IPS-15b (cell line): ENCODE measurements around the gene PPP2R5A.
A peak's percentile ranks its signal among the peaks of the same experiment; 100 is the strongest.
"Not testable (repeated sequence)": the region's sequence is repeated elsewhere in the genome, so short reads cannot be mapped to it uniquely, and the experiment has no call there.

ENCODE experiments used
- H3K27me3 ChIP-seq: one replicate; pipeline ENCODE4 v1.6.1; 2013; ENCODE audit warnings: low read length; ENCODE audit not compliant: control insufficient read depth, insufficient read depth
- H3K36me3 ChIP-seq: one replicate; pipeline ENCODE4 v1.6.1; 2013; ENCODE audit warnings: low read length; ENCODE audit not compliant: control insufficient read depth, insufficient read depth
- H3K4me1 ChIP-seq: one replicate; pipeline ENCODE4 v1.6.1; 2013; ENCODE audit warnings: mild to moderate bottlenecking, low read length; ENCODE audit not compliant: control insufficient read depth, insufficient read depth
- H3K4me3 ChIP-seq: one replicate; pipeline ENCODE4 v1.5.1; 2013; ENCODE audit warnings: low read depth, low read length
- H3K9ac ChIP-seq: one replicate; pipeline ENCODE4 v1.6.1; 2013; ENCODE audit warnings: low read depth, mild to moderate bottlenecking, low read length
- H3K9me3 ChIP-seq: one replicate; pipeline ENCODE4 v1.6.1; 2013; ENCODE audit warnings: mild to moderate bottlenecking, low read length; ENCODE audit not compliant: control insufficient read depth, insufficient read depth

Gene PPP2R5A

GRCh38 chr1:212305984-212306452 lies 20.8 kb downstream of the PPP2R5A start:
- H3K9me3 ChIP-seq, H3K9ac ChIP-seq, H3K27me3 ChIP-seq, H3K36me3 ChIP-seq, H3K4me1 ChIP-seq, H3K4me3 ChIP-seq: not testable (repeated sequence)

GRCh38 chr1:212309967-212310366 lies 24.8 kb downstream of the PPP2R5A start:
- H3K27me3 ChIP-seq, result no peaks in the 10 kb centered on the region
- no peaks in the 10 kb centered on the region for H3K36me3 ChIP-seq

GRCh38 chr1:212310383-212310782 lies 25.2 kb downstream of the PPP2R5A start:
- H3K9ac ChIP-seq, result peak overlapping the region; percentile 10
- peaks cover 4% of the 10 kb centered on the region for H3K4me1 ChIP-seq
- no peaks in the 10 kb centered on the region for H3K9me3 ChIP-seq
- no peaks in the 10 kb centered on the region for H3K36me3 ChIP-seq
- no peaks in the 10 kb centered on the region for H3K27me3 ChIP-seq
- no peak overlapping the region for H3K4me3 ChIP-seq

More at GRCh38 chr1:212309967-212310366, 24.8 kb downstream of the PPP2R5A start:
- H3K9me3 ChIP-seq, result no peaks in the 10 kb centered on the region
- no peak overlapping the region for H3K9ac ChIP-seq
- H3K4me1 ChIP-seq, result peaks cover 4% of the 10 kb centered on the region
- no peak overlapping the region for H3K4me3 ChIP-seq

GRCh38 chr1:212311836-212312497 lies 26.8 kb downstream of the PPP2R5A start:
- no peaks in the 10 kb centered on the region for H3K9me3 ChIP-seq
- no peaks in the 10 kb centered on the region for H3K27me3 ChIP-seq
- H3K4me3 ChIP-seq, result no peak overlapping the region
- peaks cover 4% of the 10 kb centered on the region for H3K4me1 ChIP-seq
- no peak overlapping the region for H3K9ac ChIP-seq
- H3K36me3 ChIP-seq, result no peaks in the 10 kb centered on the region

DNA sequence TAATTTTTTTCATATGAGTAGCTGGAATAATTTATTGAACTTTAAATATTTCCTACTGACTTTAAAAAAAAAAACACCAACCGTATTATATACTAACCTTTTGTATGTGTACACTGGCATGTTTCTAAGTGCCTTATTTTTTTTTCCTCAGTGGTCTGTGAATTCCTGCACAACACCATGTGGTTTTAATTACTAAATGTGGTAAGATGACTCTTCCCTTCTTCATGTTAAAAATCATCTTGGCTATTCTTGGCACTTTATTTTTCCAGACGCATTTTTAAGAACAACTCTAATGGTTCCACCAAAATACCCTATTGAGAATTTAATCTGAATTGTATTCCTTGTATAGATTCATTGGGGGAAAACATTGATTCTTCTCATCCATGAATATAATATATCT lies 28.4 kb downstream of the PPP2R5A start:
- Histone ChIP-seq H3K4me3 (no peak overlapping the region), H3K36me3 (no peaks in the 10 kb centered on the region), H3K9ac (no peak overlapping the region), H3K9me3 (no peaks in the 10 kb centered on the region), H3K4me1 (peaks cover 4% of the 10 kb centered on the region), H3K27me3 (no peaks in the 10 kb centered on the region)

DNA sequence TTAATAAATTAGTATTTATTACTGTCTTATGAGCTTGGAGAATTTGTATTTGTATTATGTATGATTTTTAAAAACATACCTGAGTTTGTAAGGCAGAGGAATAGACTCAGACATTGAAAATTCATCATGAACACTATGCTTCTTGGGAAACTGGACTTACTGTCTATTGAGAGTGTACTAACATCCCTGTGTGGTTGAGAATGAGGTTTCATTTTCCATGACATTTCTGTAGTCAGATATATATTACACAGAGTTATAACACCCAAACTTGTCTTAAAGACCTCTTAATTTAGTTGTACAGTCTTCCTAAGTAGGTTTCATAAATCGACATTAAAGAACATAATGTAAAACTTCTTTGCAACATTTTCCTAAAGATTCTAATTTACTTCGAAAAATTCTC lies 30.0 kb downstream of the PPP2R5A start:
- Histone ChIP-seq H3K4me3 (no peak overlapping the region), H3K36me3 (no peaks in the 10 kb centered on the region), H3K4me1 (peaks cover 1% of the 10 kb centered on the region), H3K9ac (no peak overlapping the region), H3K27me3 (no peaks in the 10 kb centered on the region), H3K9me3 (no peaks in the 10 kb centered on the region)

- Histone ChIP-seq H3K36me3 (no peaks in the 10 kb centered on the region), H3K4me1 (no peaks in the 10 kb centered on the region), H3K9me3 (no peaks in the 10 kb centered on the region), H3K9ac (no peak overlapping the region), H3K27me3 (no peaks in the 10 kb centered on the region), H3K4me3 (no peak overlapping the region)
Observed at GRCh38 chr1:212315907-212316306, 30.7 kb downstream of the PPP2R5A start.

GRCh38 chr1:212317916-212318315 lies 32.7 kb downstream of the PPP2R5A start:
- no peaks in the 10 kb centered on the region for H3K4me1 ChIP-seq
- no peak overlapping the region for H3K9ac ChIP-seq
- no peaks in the 10 kb centered on the region for H3K9me3 ChIP-seq
- no peak overlapping the region for H3K4me3 ChIP-seq
- H3K27me3 ChIP-seq, result no peaks in the 10 kb centered on the region
- H3K36me3 ChIP-seq, result no peaks in the 10 kb centered on the region

DNA sequence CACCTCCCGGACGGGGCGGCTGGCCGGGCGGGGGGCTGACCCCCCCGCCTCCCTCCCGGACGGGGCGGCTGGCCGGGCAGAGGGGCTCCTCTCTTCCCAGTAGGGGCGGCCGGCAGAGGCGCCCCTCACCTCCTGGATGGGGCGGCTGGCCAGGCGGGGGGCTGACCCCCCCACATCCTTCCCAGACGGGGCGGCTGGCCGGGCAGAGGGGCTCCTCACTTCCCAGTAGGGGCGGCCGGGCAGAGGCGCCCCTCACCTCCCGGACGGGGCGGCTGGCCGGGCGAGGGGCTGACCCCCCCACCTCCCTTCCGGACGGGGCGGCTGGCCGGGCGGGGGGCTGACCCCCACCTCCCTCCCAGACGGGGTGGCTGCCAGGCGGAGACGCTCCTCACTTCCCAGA lies 35.8 kb downstream of the PPP2R5A start:
- not testable (repeated sequence) for H3K36me3 ChIP-seq, H3K4me3 ChIP-seq, H3K9me3 ChIP-seq, H3K9ac ChIP-seq, H3K4me1 ChIP-seq, H3K27me3 ChIP-seq

DNA sequence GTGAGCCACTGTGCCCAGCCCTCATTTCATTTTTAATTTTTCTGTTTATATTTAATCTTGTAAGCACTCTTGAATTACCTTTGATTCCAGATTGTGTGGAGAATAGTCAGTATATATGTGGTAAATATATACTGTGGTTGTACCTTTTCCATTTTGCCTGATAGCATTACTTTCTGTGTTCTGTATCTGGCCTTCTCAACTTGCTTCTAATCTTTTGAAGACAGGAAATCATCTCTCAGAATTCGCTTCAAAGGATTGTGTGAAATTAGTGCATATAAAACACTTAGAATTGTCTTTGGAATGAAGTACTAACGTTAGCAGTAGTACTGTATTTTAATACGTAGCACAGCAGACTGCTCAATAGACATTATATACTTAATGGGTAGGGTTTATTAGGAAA lies 37.9 kb downstream of the PPP2R5A start:
- no peaks in the 10 kb centered on the region for H3K27me3 ChIP-seq
- no peaks in the 10 kb centered on the region for H3K9me3 ChIP-seq
- H3K4me3 ChIP-seq, result no peak overlapping the region
- no peaks in the 10 kb centered on the region for H3K36me3 ChIP-seq
- H3K9ac ChIP-seq, result no peak overlapping the region
- no peaks in the 10 kb centered on the region for H3K4me1 ChIP-seq

DNA sequence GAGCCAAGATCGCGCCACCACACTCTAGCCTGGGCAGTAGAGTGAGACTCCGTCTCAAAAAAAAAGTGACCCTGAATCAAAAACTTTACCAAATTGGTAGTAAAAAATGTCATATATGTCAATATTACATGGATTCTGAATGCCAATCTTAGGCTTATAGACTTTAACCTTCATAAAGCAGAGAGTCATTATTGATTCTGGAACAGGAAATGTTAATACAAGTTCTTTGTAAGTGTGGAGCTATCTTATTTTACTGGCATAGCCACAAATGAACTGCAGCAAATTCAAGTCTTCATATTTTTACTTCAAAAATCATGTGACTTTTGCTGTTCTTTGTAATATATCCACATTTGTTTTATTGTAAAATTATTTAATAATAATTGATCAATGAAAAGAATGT lies 41.3 kb downstream of the PPP2R5A start:
- Histone ChIP-seq H3K4me3 (no peak overlapping the region), H3K4me1 (no peaks in the 10 kb centered on the region), H3K9me3 (no peaks in the 10 kb centered on the region), H3K36me3 (no peaks in the 10 kb centered on the region), H3K9ac (no peak overlapping the region), H3K27me3 (no peaks in the 10 kb centered on the region)

DNA sequence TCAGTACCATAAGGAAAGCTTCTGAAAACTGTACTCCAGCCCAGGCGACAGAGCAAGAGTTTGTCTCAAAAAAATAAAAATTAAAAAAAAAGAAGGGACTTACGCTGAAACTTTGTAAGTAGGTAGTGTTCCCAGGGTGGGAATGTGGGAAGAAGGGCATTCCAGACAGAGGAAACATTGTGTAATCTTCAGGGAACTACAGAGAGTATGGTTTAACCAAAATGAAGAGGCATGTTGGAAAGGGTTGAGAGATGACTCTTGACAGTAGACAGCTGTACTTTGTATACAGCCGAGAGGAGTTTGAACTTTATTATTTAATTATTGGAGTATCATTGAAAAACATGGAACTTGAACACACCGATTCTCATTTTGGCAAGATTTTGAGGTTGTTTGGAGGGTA lies 43.0 kb downstream of the PPP2R5A start:
- no peaks in the 10 kb centered on the region for H3K9me3 ChIP-seq
- no peaks in the 10 kb centered on the region for H3K27me3 ChIP-seq
- H3K4me1 ChIP-seq, result no peaks in the 10 kb centered on the region
- H3K4me3 ChIP-seq, result no peak overlapping the region
- H3K9ac ChIP-seq, result no peak overlapping the region
- H3K36me3 ChIP-seq, result no peaks in the 10 kb centered on the region
